PFSK-1 (cell line): ENCODE data around the gene KCNE4.

Source experiments
- FOXP2 ChIP-seq: optimal IDR thresholded peaks from 2 replicates; pipeline ENCODE3; 2011; ENCODE audit warnings: borderline replicate concordance, control low read depth, inconsistent platforms; ENCODE audit not compliant: insufficient read depth; ENCODE audit errors: extremely low read length, extremely low read depth
- POLR2AphosphoS5 ChIP-seq: IDR thresholded peaks from 2 replicates; pipeline ENCODE4 v1.6.1; 2012; ENCODE audit warnings: low read depth, mild to moderate bottlenecking, control low read depth, low read length, moderate library complexity
- REST ChIP-seq, 2 experiments: IDR thresholded peaks; 2 replicates each; pipeline versions ENCODE4 v1.6.1 to v1.8.0; 2011 to 2012; ENCODE audit warnings: low read depth in 2 of 2, low read length in 2 of 2, control low read depth in 1 of 2, inconsistent platforms in 1 of 2, mild to moderate bottlenecking in 1 of 2, moderate library complexity in 1 of 2; ENCODE audit not compliant: insufficient read depth in 1 of 2
- SIN3A ChIP-seq: IDR thresholded peaks from 2 replicates; pipeline ENCODE4 v1.6.1; 2012; ENCODE audit warnings: mild to moderate bottlenecking, low read length, moderate library complexity, borderline replicate concordance; ENCODE audit not compliant: insufficient read depth
- TAF1 ChIP-seq: IDR thresholded peaks from 2 replicates; pipeline ENCODE4 v1.6.1; 2012; ENCODE audit warnings: low read length, control low read depth, borderline replicate concordance; ENCODE audit not compliant: insufficient read depth

GRCh38 chr2:223096235-223096970 lies 44.4 kb downstream of the KCNE4 start:
- no peak for TF ChIP-seq TAF1
- TF ChIP-seq POLR2AphosphoS5, result no peak
- no peak for TF ChIP-seq REST (IDR thresholded peaks at IDR 0.05; ENCODE audit: insufficient read depth in 1 of 2, low read depth in 2 of 2, low read length in 2 of 2)
- TF ChIP-seq SIN3A, result no peak
- TF ChIP-seq FOXP2, result no peak
